PC-3 (cell line): ENCODE data around the gene ZMYM4. TPM values are rescaled to one million over a fixed set of nuclear protein-coding genes. Genes with fewer than 3 reads are reported as not detected.
A peak's percentile ranks its signal among the peaks of the same experiment; 100 is the strongest.

Experiments used
- ATAC-seq: fragments of 200-7000 bp; cut with Tn5 transposase; 2 replicates; pipeline ENCODE4 v1.9.1; 2020; ENCODE audit warnings: mild to moderate bottlenecking, moderate library complexity
- BruUV-seq: library from RNA; stranded (reverse); fragments of 400-500 nt; replicated peaks from 2 replicates; lab custom pipeline; 2021; lab: Mats Ljungman, UMichigan
- CTCF ChIA-PET: fragments of 300-600 bp; sonication (Branson Sonifier 250); formaldehyde crosslinking; loops from one replicate; lab custom pipeline; 2022; ENCODE audit warnings: antibody characterized with exemption; lab: Charles Lee
- POLR2A ChIA-PET: fragments of 300-600 bp; sonication (Branson Sonifier 250); formaldehyde crosslinking; loops from one replicate; lab custom pipeline; 2022; ENCODE audit warnings: antibody characterized with exemption; ENCODE audit not compliant: unreplicated experiment; lab: Charles Lee
- DNase-seq: peaks from one replicate; pipeline ENCODE4 v3.0.0-alpha.2; 2015
- H2AFZ ChIP-seq: fragments of 300-600 bp; sonication (generic); 2 replicates; pipeline ENCODE4 v1.6.0; 2016; ENCODE audit warnings: antibody characterized with exemption, low read length
- H3F3A ChIP-seq: fragments of 300-600 bp; sonication (generic); one replicate; pipeline ENCODE4 v1.6.0; 2017; ENCODE audit warnings: antibody characterized with exemption, low read length, control low read depth, mild to moderate bottlenecking; ENCODE audit not compliant: unreplicated experiment
- H3K27ac ChIP-seq: fragments of 300-600 bp; sonication (generic); 2 replicates; pipeline ENCODE4 v1.5.1; 2016; ENCODE audit warnings: mild to moderate bottlenecking, low read length
- H3K27me3 ChIP-seq: fragments of 300-600 bp; sonication (generic); 2 replicates; pipeline ENCODE4 v1.6.1; 2016; ENCODE audit warnings: low read length, mixed read lengths
- H3K36me3 ChIP-seq: fragments of 300-600 bp; sonication (generic); 2 replicates; pipeline ENCODE4 v1.6.1; 2016; ENCODE audit warnings: low read depth, mixed run types, low read length, mixed read lengths
- H3K4me1 ChIP-seq: fragments of 300-600 bp; sonication (generic); 2 replicates; pipeline ENCODE4 v1.5.1; 2016; ENCODE audit warnings: low read length; ENCODE audit not compliant: insufficient read depth
- H3K4me2 ChIP-seq: fragments of 300-600 bp; sonication (generic); 2 replicates; pipeline ENCODE4 v1.6.0; 2016; ENCODE audit warnings: low read length
- H3K4me3 ChIP-seq: fragments of 300-600 bp; sonication (generic); 2 replicates; pipeline ENCODE4 v1.5.1; 2016; ENCODE audit warnings: mild to moderate bottlenecking, low read length, mixed read lengths
- H3K79me2 ChIP-seq: fragments of 300-600 bp; sonication (generic); 2 replicates; pipeline ENCODE4 v1.6.1; 2017; ENCODE audit warnings: low read length, mixed read lengths
- H3K9ac ChIP-seq: fragments of 300-600 bp; sonication (generic); 2 replicates; pipeline ENCODE4 v1.6.0; 2016; ENCODE audit warnings: mild to moderate bottlenecking, low read length
- H3K9me2 ChIP-seq: fragments of 300-600 bp; sonication (generic); replicated peaks from 2 replicates; pipeline ENCODE4 v1.6.1; 2016; ENCODE audit warnings: mixed run types, low read length, mixed read lengths
- H3K9me3 ChIP-seq: fragments of 300-600 bp; sonication (generic); 2 replicates; pipeline ENCODE4 v1.6.1; 2016; ENCODE audit warnings: low read length, mixed read lengths
- H4K20me1 ChIP-seq: fragments of 300-600 bp; sonication (generic); 2 replicates; pipeline ENCODE4 v1.6.1; 2016; ENCODE audit warnings: low read length, mixed read lengths
- EZH2 ChIP-seq: fragments of 300-600 bp; sonication (generic); IDR thresholded peaks from one replicate; pipeline ENCODE4 v1.6.1; 2017; ENCODE audit warnings: antibody characterized with exemption, mild to moderate bottlenecking, low read length; ENCODE audit not compliant: unreplicated experiment
- EZH2phosphoT487 ChIP-seq: fragments of 300-600 bp; sonication (generic); IDR thresholded peaks from 2 replicates; pipeline ENCODE4 v1.6.1; 2018; ENCODE audit warnings: mild to moderate bottlenecking, antibody characterized with exemption, low read length, borderline replicate concordance
- intact Hi-C: fragments of 100-400 bp; cut with micrococcal nuclease; formaldehyde crosslinking; loops from 2 replicates; pipeline ENCODE4 v1.9.0; 2023
- total RNA-seq: library from RNA; depleted of rRNA; stranded (reverse); fragments of >200 nt; gene quantifications from 2 replicates; pipeline ENCODE4 v1.2.3, GENCODE V29; 2014
- TF ChIP-seq, protein P1 (sequence below): fragments of 300-600 bp; sonication (generic); conservative IDR thresholded peaks from 2 replicates; pipeline ENCODE4 v1.5.1; 2017; ENCODE audit warnings: antibody characterized with exemption, low read depth, mild to moderate bottlenecking, low read length

ZMYM4 gene
- total RNA-seq, 1 experiment from 2014 or later, result 28.5 TPM

DNA sequence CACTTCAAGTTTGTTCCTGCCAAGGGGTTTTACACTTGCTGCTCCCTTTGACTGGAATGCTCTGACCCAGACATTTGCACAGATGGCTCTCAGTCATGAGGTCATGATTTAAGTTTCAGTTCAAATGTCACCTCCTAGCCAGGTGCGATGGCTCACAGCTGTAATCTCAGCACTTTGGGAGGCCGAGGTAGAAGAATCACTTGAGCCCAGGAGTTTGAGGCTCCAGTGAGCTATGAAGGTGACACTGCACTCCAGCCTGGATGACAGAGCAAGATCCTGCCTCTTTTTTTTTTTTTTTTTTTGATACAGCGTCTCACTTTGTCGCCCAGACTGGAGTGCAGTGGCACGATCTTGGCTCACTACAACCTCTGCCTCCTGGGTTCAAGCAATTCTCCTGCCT is 4.5 kb upstream of the ZMYM4 start:
- Histone ChIP-seq H3K9me2 (no peaks in the 10 kb centered on the region), H2AFZ (no peak overlapping the region), H3K9ac (no peak overlapping the region), H3K9me3 (no peaks in the 10 kb centered on the region), H3K4me1 (peaks cover 21% of the 10 kb centered on the region), H3K27me3 (no peaks in the 10 kb centered on the region), H3K4me2 (no peak overlapping the region), H3K4me3 (no peak overlapping the region), H3F3A (no peaks in the 10 kb centered on the region), H3K36me3 (no peaks in the 10 kb centered on the region), H3K27ac (no peak overlapping the region), H3K79me2 (peaks cover 10% of the 10 kb centered on the region), H4K20me1 (no peaks in the 10 kb centered on the region)
- no peak for ATAC-seq
- no peak for TF ChIP-seq EZH2phosphoT487
- no peak for TF ChIP-seq EZH2
- TF ChIP-seq, protein P1, sequence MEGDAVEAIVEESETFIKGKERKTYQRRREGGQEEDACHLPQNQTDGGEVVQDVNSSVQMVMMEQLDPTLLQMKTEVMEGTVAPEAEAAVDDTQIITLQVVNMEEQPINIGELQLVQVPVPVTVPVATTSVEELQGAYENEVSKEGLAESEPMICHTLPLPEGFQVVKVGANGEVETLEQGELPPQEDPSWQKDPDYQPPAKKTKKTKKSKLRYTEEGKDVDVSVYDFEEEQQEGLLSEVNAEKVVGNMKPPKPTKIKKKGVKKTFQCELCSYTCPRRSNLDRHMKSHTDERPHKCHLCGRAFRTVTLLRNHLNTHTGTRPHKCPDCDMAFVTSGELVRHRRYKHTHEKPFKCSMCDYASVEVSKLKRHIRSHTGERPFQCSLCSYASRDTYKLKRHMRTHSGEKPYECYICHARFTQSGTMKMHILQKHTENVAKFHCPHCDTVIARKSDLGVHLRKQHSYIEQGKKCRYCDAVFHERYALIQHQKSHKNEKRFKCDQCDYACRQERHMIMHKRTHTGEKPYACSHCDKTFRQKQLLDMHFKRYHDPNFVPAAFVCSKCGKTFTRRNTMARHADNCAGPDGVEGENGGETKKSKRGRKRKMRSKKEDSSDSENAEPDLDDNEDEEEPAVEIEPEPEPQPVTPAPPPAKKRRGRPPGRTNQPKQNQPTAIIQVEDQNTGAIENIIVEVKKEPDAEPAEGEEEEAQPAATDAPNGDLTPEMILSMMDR, result no peak
- POLR2A ChIA-PET, result no interaction called here
- CTCF ChIA-PET, result no interaction called here
- no peak for DNase-seq
- BruUV-seq, result no TSS peak
- intact Hi-C loops, result loop anchor here (10.0 kb wide), 1 partner anchor 229 kb away; the partner anchor contains the start of gene ZMYM6

- no peak overlapping the region for H3K27ac ChIP-seq
- no peaks in the 10 kb centered on the region for H3F3A ChIP-seq
- H4K20me1 ChIP-seq, result no peaks in the 10 kb centered on the region
- no peaks in the 10 kb centered on the region for H3K36me3 ChIP-seq
- ATAC-seq (peak; percentile 66), DNase-seq (peak; percentile 67)
- H2AFZ ChIP-seq, result peak overlapping the region; percentile 38
- peak overlapping the region; percentile 56 for H3K4me2 ChIP-seq
- H3K4me1 ChIP-seq, result peaks cover 23% of the 10 kb centered on the region
- ChIA-PET CTCF (no interaction called here), POLR2A (interaction anchor here (0.6 kb wide), 1 partner anchor 380 kb away, joined by 4 read pairs; no protein-coding TSS in a partner anchor)
- no peak overlapping the region for H3K9ac ChIP-seq
- no peaks in the 10 kb centered on the region for H3K9me2 ChIP-seq
- intact Hi-C loops, result loop anchor here (10.0 kb wide), 1 partner anchor 230 kb away; the partner anchor contains the start of gene ZMYM6
- BruUV-seq, result no TSS peak
- peaks cover 18% of the 10 kb centered on the region for H3K79me2 ChIP-seq
- H3K4me3 ChIP-seq, result peak overlapping the region; percentile 12; the same call in 1 of the 2 replicates
- TF ChIP-seq EZH2phosphoT487, result no peak
- no peak for TF ChIP-seq EZH2
- TF ChIP-seq, protein P1, result no peak
- no peaks in the 10 kb centered on the region for H3K27me3 ChIP-seq
- H3K9me3 ChIP-seq, result no peaks in the 10 kb centered on the region
Observed at GRCh38 chr1:35264871-35265270, 3.6 kb upstream of the ZMYM4 start.

DNA sequence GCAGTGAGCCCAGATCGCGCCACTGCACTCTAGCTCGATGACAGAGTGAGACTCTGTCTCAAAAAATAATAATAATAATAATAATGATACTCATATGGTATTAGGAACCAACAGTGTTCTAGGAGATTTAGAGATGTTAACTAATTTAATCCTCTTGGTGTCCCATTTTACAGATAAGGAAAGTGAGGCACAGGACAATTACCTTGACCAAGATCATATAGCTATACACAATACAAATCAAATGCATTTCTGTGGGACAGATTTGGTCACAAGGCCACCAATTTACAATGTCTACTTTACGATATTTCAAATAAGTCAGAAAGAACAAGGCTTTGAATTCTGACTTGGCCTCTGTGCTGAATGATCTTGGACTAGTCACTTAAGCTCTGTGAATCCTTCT is 2.2 kb upstream of the ZMYM4 start:
- H3K27me3 ChIP-seq, result no peaks in the 10 kb centered on the region
- H3K4me1 ChIP-seq, result peaks cover 34% of the 10 kb centered on the region
- H3F3A ChIP-seq, result no peaks in the 10 kb centered on the region
- peaks cover 33% of the 10 kb centered on the region for H3K79me2 ChIP-seq
- no peaks in the 10 kb centered on the region for H3K9me3 ChIP-seq
- POLR2A ChIA-PET, result no interaction called here
- intact Hi-C loops, result loop anchor here (10.0 kb wide), 1 partner anchor 232 kb away; the partner anchor contains the start of gene ZMYM6
- TF ChIP-seq, protein P1, result no peak
- TF ChIP-seq EZH2 (no peak), EZH2phosphoT487 (no peak)
- H3K9me2 ChIP-seq, result no peaks in the 10 kb centered on the region
- H3K4me2 ChIP-seq, result no peak overlapping the region
- H3K9ac ChIP-seq, result no peak overlapping the region
- CTCF ChIA-PET, result no interaction called here
- H3K36me3 ChIP-seq, result no peaks in the 10 kb centered on the region
- no peak overlapping the region for H3K4me3 ChIP-seq
- no peaks in the 10 kb centered on the region for H4K20me1 ChIP-seq
- no peak overlapping the region for H2AFZ ChIP-seq
- no peak overlapping the region for H3K27ac ChIP-seq
- DNase-seq, result no peak
- BruUV-seq, result no TSS peak
- no peak for ATAC-seq
